Measurements from ENCODE around the gene OGFOD3. TPM values are rescaled to one million over a fixed set of nuclear protein-coding genes. Genes with fewer than 3 reads are reported as not detected.

OGFOD3 gene
- total RNA-seq, 2 experiments from 2014 or later: 22.0 to 25.0 TPM

DNA sequence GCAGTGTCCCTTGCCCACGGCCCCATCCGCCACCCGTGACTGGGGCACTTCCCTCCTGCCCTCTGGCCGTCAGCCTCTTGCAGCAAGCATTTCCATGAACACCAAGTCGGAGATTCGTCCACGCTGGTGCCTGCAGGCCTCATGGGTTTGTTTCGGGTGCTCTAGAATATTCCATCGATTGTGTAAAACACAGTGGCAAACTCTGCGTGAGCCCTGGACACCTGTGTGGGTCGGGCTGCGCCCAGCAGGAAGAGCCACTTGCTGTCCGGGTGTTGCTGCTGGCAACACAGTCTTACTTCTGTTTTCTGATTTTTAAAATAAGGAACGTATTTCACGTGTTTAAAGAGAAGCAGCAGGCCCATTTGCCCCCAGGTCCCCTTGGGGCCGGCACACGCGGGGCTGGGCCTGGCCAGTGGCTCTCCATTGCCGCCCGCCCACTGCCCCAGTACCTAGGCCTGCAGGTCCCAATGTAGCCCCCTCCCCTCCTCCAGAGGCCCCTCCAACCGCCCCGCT, 22.1 kb upstream of the OGFOD3 start:
- H3K4me1 Mint-ChIP-seq (ENCODE audit: low read depth): no peaks in the 10 kb centered on the region

DNA sequence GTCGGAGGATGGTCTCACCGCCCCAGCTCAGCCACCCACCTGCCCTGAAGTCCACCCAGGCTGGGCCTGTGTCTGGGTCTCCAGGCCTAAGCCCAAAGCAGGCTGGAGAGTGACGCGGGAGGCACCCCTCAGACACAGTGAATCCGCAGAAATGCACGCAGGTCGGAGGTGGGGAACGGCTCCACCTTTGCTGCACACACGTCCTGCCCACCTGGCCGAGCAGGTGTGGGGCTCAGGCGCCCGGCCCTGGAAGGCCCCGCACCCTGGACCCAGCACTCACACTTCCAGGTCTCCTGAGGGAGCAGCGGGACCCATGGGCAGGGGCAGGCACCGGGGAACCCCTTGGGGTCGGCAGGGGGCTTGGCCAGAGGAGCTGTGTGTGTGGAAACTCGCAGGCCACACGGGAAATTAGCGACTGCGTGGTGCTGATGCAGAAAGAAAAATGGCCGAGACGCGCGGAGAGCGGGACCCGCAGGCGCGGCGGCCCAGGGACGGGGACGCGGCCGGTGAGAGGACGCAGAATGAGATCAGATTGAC, 21.5 kb upstream of the OGFOD3 start:
- Mint-ChIP-seq H3K27me3 (no peaks in the 10 kb centered on the region), H3K4me1 (ENCODE audit: low read depth) (no peaks in the 10 kb centered on the region), H3K27ac (no peak overlapping the region), H3K36me3 (ENCODE audit: low read depth) (peaks cover 11% of the 10 kb centered on the region), H3K9me3 (no peaks in the 10 kb centered on the region), H3K4me3 (no peak overlapping the region)
- intact Hi-C loops (cut with micrococcal nuclease): no loop called here
- DNase-seq (no peak), ATAC-seq (no peak)
- TF ChIP-seq, protein P1, sequence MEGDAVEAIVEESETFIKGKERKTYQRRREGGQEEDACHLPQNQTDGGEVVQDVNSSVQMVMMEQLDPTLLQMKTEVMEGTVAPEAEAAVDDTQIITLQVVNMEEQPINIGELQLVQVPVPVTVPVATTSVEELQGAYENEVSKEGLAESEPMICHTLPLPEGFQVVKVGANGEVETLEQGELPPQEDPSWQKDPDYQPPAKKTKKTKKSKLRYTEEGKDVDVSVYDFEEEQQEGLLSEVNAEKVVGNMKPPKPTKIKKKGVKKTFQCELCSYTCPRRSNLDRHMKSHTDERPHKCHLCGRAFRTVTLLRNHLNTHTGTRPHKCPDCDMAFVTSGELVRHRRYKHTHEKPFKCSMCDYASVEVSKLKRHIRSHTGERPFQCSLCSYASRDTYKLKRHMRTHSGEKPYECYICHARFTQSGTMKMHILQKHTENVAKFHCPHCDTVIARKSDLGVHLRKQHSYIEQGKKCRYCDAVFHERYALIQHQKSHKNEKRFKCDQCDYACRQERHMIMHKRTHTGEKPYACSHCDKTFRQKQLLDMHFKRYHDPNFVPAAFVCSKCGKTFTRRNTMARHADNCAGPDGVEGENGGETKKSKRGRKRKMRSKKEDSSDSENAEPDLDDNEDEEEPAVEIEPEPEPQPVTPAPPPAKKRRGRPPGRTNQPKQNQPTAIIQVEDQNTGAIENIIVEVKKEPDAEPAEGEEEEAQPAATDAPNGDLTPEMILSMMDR (IDR thresholded peaks at IDR 0.05): no peak
- POLR2A ChIA-PET: interaction anchor here (1.5 to 2.7 kb wide), 3 partner anchors 9 to 17 kb away, joined by 5 to 12 read pairs (median 5); no protein-coding TSS in a partner anchor
- CTCF ChIA-PET: no interaction called here

More for the DNA sequence above, 22.1 kb upstream of the OGFOD3 start:
- ChIA-PET CTCF (no interaction called here), POLR2A (interaction anchor here (1.5 to 2.7 kb wide), 2 partner anchors 9 to 11 kb away, joined by 5 to 12 read pairs; no protein-coding TSS in a partner anchor)
- H3K27me3 Mint-ChIP-seq: no peaks in the 10 kb centered on the region
- H3K36me3 Mint-ChIP-seq (ENCODE audit: low read depth): peaks cover 11% of the 10 kb centered on the region
- H3K27ac Mint-ChIP-seq: no peak overlapping the region
- H3K4me3 Mint-ChIP-seq: no peak overlapping the region
- DNase-seq (no peak), ATAC-seq (no peak)
- H3K9me3 Mint-ChIP-seq: no peaks in the 10 kb centered on the region
- TF ChIP-seq, protein P1 (IDR thresholded peaks at IDR 0.05): no peak
- intact Hi-C loops (cut with micrococcal nuclease): no loop called here

DNA sequence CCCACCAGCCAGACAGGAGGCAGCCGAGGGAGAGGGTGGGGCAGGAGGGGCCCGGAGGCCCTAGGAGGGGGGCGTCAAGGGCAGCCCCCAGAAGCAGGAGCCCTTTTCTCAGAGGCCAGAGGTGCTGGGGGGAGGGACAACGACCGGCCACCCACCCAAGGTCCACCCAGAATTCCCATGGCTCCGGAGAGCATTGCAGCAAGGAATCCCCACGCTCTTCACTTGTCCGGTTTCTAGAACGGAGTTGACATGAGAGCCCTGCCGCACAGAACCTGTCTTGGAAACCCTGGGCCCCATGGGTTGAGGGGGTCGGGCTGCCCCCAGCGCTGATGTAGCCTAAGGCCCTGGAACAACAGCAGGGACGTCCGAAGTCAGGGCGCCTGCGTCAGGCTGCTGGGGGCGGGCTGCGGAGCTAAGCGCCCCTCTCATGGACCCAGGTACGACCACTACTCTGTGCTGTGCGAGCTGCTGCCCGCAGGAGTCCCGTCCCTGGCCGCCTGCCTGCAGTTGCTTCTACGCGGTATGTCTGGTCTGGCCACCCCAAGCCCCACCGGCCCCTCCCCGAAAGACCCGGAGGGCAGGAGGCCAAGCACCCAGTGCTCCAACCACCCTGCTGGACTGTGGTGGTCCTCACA, 20.9 kb upstream of the OGFOD3 start:
- ChIA-PET CTCF (no interaction called here), POLR2A (interaction anchor here (1.0 to 2.7 kb wide), 6 partner anchors 10 to 194 kb away, joined by 3 to 12 read pairs (median 4); no protein-coding TSS in a partner anchor)
- Mint-ChIP-seq H3K4me3 (no peak overlapping the region), H3K4me1 (ENCODE audit: low read depth) (no peaks in the 10 kb centered on the region), H3K27me3 (no peaks in the 10 kb centered on the region), H3K36me3 (ENCODE audit: low read depth) (peaks cover 10% of the 10 kb centered on the region), H3K9me3 (no peaks in the 10 kb centered on the region), H3K27ac (no peak overlapping the region)
- TF ChIP-seq, protein P1 (IDR thresholded peaks at IDR 0.05): no peak
- intact Hi-C loops (cut with micrococcal nuclease): no loop called here
- DNase-seq (no peak), ATAC-seq (no peak)

DNA sequence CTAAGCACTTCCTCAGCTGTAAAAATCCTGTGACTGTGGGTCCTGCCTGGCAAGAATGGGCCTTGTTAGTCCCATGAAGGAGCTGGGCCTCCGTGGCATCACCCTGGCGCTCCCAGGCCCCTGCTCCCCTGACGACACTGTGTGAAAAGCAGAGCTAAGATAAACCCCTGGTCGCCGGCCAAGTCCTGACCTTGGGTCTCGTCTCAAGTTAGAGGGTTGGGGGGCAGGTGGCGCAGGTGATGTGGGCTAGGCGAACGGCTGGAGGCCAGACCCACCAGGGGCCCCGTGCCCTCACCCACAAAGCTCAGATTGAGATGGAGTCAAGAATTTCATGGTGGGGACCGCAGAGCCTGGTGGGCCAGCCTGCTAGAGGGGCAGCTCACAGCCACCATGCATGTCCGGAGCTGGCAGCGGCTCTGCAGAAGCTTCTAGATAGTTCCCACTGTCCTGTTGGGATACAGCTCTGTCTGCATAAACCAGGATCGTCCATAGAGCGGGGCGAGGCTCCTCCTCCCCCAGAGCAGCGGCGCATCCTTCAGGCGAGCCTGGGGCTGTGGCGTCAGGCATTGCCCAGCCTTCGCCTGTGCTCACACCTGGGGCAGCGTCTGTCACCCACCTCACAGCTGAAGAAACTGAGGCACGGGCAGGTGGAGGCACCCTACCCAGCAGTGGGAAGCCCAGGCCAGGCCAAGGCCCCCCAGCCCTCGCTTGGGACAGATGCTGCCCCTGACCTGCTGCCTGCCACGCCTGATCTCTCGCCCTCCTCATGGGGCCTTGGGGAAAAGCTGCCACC, 20.2 kb upstream of the OGFOD3 start:
- H3K9me3 Mint-ChIP-seq: no peaks in the 10 kb centered on the region
- intact Hi-C loops (cut with micrococcal nuclease): no loop called here
- H3K27ac Mint-ChIP-seq: no peak overlapping the region
- TF ChIP-seq, protein P1 (IDR thresholded peaks at IDR 0.05): no peak
- ChIA-PET CTCF (interaction anchor here (1.0 to 1.3 kb wide), 2 partner anchors 10 to 14 kb away, joined by 3 to 5 read pairs; no protein-coding TSS in a partner anchor), POLR2A (interaction anchor here (1.0 to 2.7 kb wide), 7 partner anchors 9 to 193 kb away, joined by 3 to 12 read pairs (median 3); no protein-coding TSS in a partner anchor)
- no peaks in the 10 kb centered on the region for H3K27me3 Mint-ChIP-seq
- peaks cover 7% of the 10 kb centered on the region for H3K36me3 Mint-ChIP-seq (ENCODE audit: low read depth)
- ATAC-seq: no peak
- DNase-seq: no peak
- H3K4me1 Mint-ChIP-seq (ENCODE audit: low read depth): no peaks in the 10 kb centered on the region
- no peak overlapping the region for H3K4me3 Mint-ChIP-seq

All from activated CD8-positive, alpha-beta T cell treated with anti-CD3 and anti-CD28 coated beads for 36 hours (primary cell).